GM23338 (cell line): ENCODE results near the gene SLC25A12. TPM values are rescaled to one million over a fixed set of nuclear protein-coding genes. Genes with fewer than 3 reads are reported as not detected.

Experiments used
- ATAC-seq: fragments of 200-7000 bp; cut with Tn5 transposase; 3 replicates; pipeline ENCODE4 v1.9.1; 2020
- DNase-seq: peaks from one replicate; pipeline ENCODE4 v3.0.0-alpha.2; 2015; ENCODE audit warnings: low spot score
- H2AFZ ChIP-seq: fragments of 200-600 bp; sonication (generic); 2 replicates; pipeline ENCODE4 v1.8.0; 2016; ENCODE audit warnings: antibody characterized with exemption, mild to moderate bottlenecking, moderate library complexity
- H3F3A ChIP-seq: fragments of 200-600 bp; sonication (generic); replicated peaks from 2 replicates; pipeline ENCODE4 v1.8.0; 2017; ENCODE audit warnings: antibody characterized with exemption, mixed run types, low read depth
- H3K27ac ChIP-seq: fragments of 200-600 bp; sonication (generic); 2 replicates; pipeline ENCODE4 v1.6.1; 2016; ENCODE audit warnings: low read depth
- H3K27me3 ChIP-seq: fragments of 200-600 bp; sonication (generic); 2 replicates; pipeline ENCODE4 v1.8.0; 2016; ENCODE audit warnings: mild to moderate bottlenecking, mixed run types, moderate library complexity; ENCODE audit not compliant: insufficient read depth
- H3K36me3 ChIP-seq: fragments of 200-600 bp; sonication (generic); 2 replicates; pipeline ENCODE4 v1.8.0; 2016; ENCODE audit warnings: mild to moderate bottlenecking; ENCODE audit not compliant: insufficient read depth
- H3K4me1 ChIP-seq: fragments of 200-600 bp; sonication (generic); 2 replicates; pipeline ENCODE4 v1.8.0; 2016; ENCODE audit warnings: mild to moderate bottlenecking, moderate library complexity; ENCODE audit not compliant: insufficient read depth
- H3K4me2 ChIP-seq: fragments of 200-600 bp; sonication (generic); 2 replicates; pipeline ENCODE4 v1.7.1; 2017; ENCODE audit warnings: mixed run types
- H3K4me3 ChIP-seq: fragments of 200-600 bp; sonication (generic); 2 replicates; pipeline ENCODE4 v1.6.1; 2016; ENCODE audit warnings: mixed run types
- H3K79me2 ChIP-seq: fragments of 200-600 bp; sonication (generic); replicated peaks from 2 replicates; pipeline ENCODE4 v1.8.0; 2017; ENCODE audit warnings: mild to moderate bottlenecking; ENCODE audit not compliant: insufficient read depth
- H3K9me2 ChIP-seq: fragments of 200-600 bp; sonication (generic); 2 replicates; pipeline ENCODE4 v1.8.0; 2017; ENCODE audit not compliant: insufficient read depth
- H4K20me1 ChIP-seq: fragments of 200-600 bp; sonication (generic); replicated peaks from 2 replicates; pipeline ENCODE4 v1.8.0; 2017; ENCODE audit warnings: mild to moderate bottlenecking; ENCODE audit not compliant: insufficient read depth
- H3K27ac Mint-ChIP-seq: 2 replicates; pipeline ENCODE4 v1.8.0; 2020; ENCODE audit warnings: inconsistent platforms, mild to moderate bottlenecking, moderate library complexity, mixed read lengths
- H3K27me3 Mint-ChIP-seq: 3 replicates; pipeline ENCODE4 v1.8.0; 2022; ENCODE audit warnings: low read depth, mild to moderate bottlenecking, moderate library complexity, mixed read lengths, inconsistent platforms; ENCODE audit not compliant: insufficient read depth, poor library complexity
- H3K36me3 Mint-ChIP-seq: 3 replicates; pipeline ENCODE4 v1.8.0; 2021; ENCODE audit warnings: low read depth, mild to moderate bottlenecking, inconsistent platforms, moderate library complexity, mixed read lengths
- H3K4me1 Mint-ChIP-seq: 3 replicates; pipeline ENCODE4 v1.8.0; 2020; ENCODE audit warnings: mild to moderate bottlenecking, inconsistent platforms, mixed read lengths
- H3K4me3 Mint-ChIP-seq: 3 replicates; pipeline ENCODE4 v1.8.0; 2021; ENCODE audit warnings: moderate library complexity, mild to moderate bottlenecking, inconsistent platforms, mixed read lengths
- H3K9me3 Mint-ChIP-seq: 3 replicates; pipeline ENCODE4 v1.8.0; 2020; ENCODE audit warnings: moderate library complexity, mild to moderate bottlenecking, inconsistent platforms, mixed read lengths
- CREB1 ChIP-seq: fragments of 250-450 bp; sonication (Bioruptor Pico); IDR thresholded peaks from 2 replicates; pipeline ENCODE4 v1.5.0; 2020; ENCODE audit warnings: low read depth, mild to moderate bottlenecking, moderate library complexity
- ETS1 ChIP-seq: IDR thresholded peaks from 2 replicates; pipeline ENCODE4 v1.6.1; 2016; ENCODE audit warnings: antibody characterized with exemption
- EZH2 ChIP-seq: fragments of 200-600 bp; sonication (generic); IDR thresholded peaks from one replicate; pipeline ENCODE4 v1.8.0; 2017; ENCODE audit warnings: antibody characterized with exemption, mild to moderate bottlenecking, low read depth; ENCODE audit not compliant: unreplicated experiment
- EZH2phosphoT487 ChIP-seq: fragments of 200-600 bp; sonication (generic); IDR thresholded peaks from one replicate; pipeline ENCODE4 v1.8.1; 2018; ENCODE audit warnings: antibody characterized with exemption; ENCODE audit not compliant: unreplicated experiment
- JUNB ChIP-seq: IDR thresholded peaks from one replicate; pipeline ENCODE4 v1.6.1; 2016; ENCODE audit warnings: antibody characterized with exemption; ENCODE audit not compliant: unreplicated experiment
- NANOG ChIP-seq: IDR thresholded peaks from 2 replicates; pipeline ENCODE4 v1.6.1; 2016; ENCODE audit warnings: antibody characterized with exemption, borderline replicate concordance
- POLR2AphosphoS5 ChIP-seq: IDR thresholded peaks from 2 replicates; pipeline ENCODE4 v1.6.1; 2016; ENCODE audit warnings: antibody characterized with exemption, low read depth
- STAT1 ChIP-seq: IDR thresholded peaks from one replicate; pipeline ENCODE4 v1.6.1; 2016; ENCODE audit warnings: antibody characterized with exemption; ENCODE audit not compliant: unreplicated experiment
- ZNF331 ChIP-seq: fragments of 250-450 bp; sonication (Bioruptor Pico); IDR thresholded peaks from 2 replicates; pipeline ENCODE4 v1.5.0; 2020; ENCODE audit warnings: low read depth, mild to moderate bottlenecking, moderate library complexity
- ZNF462 ChIP-seq: fragments of 250-450 bp; sonication (Bioruptor Pico); IDR thresholded peaks from 2 replicates; pipeline ENCODE4 v1.5.0; 2020; ENCODE audit warnings: mild to moderate bottlenecking, moderate library complexity
- polyA plus RNA-seq: library from polyadenylated mRNA; unstranded; fragments of >200 nt; fragmentation: Nextera tagmentation; extraction: Ambion mirVana; gene quantifications from 2 replicates; pipeline ENCODE4 v1.2.1, GENCODE V29; 2016
- total RNA-seq: library from RNA; depleted of rRNA; stranded (reverse); fragments of >200 nt; shearing (Covaris generic); gene quantifications from 2 replicates; pipeline ENCODE4 v1.2.3, GENCODE V29; 2014
- TF ChIP-seq, protein P1 (sequence below): IDR thresholded peaks from one replicate; pipeline ENCODE4 v1.6.1; 2018; ENCODE audit warnings: antibody characterized with exemption; ENCODE audit not compliant: unreplicated experiment

SLC25A12 gene
- total and polyA plus RNA-seq, 2 experiments from 2014 or later: 4.8 to 14.8 TPM

GRCh38 chr2:171836146-171836910 lies 57.7 kb downstream of the SLC25A12 start:
- Mint-ChIP-seq H3K27ac (no peak overlapping the region), H3K27me3 (peaks cover 2% of the 10 kb centered on the region)
- DNase-seq: no peak

More at GRCh38 chr2:171836146-171836910, 57.7 kb downstream of the SLC25A12 start:
- H3K9me2 ChIP-seq: no peaks in the 10 kb centered on the region
- H3K4me2 ChIP-seq: no peak overlapping the region
- no peaks in the 10 kb centered on the region for H3K27me3 ChIP-seq
- H3K4me1 ChIP-seq: no peaks in the 10 kb centered on the region
- peaks cover 35% of the 10 kb centered on the region for H3K36me3 ChIP-seq
- Mint-ChIP-seq H3K9me3 (peaks cover 31% of the 10 kb centered on the region), H3K36me3 (peaks cover 68% of the 10 kb centered on the region), H3K4me3 (no peak overlapping the region), H3K4me1 (no peaks in the 10 kb centered on the region)
- H3K79me2 ChIP-seq: no peaks in the 10 kb centered on the region
- no peak for ATAC-seq
- H3K27ac ChIP-seq: no peak overlapping the region
- no peaks in the 10 kb centered on the region for H4K20me1 ChIP-seq
- no peak overlapping the region for H2AFZ ChIP-seq
- no peak overlapping the region for H3K4me3 ChIP-seq
- H3F3A ChIP-seq: no peaks in the 10 kb centered on the region
- no peak for TF ChIP-seq EZH2phosphoT487
- TF ChIP-seq, protein P1, sequence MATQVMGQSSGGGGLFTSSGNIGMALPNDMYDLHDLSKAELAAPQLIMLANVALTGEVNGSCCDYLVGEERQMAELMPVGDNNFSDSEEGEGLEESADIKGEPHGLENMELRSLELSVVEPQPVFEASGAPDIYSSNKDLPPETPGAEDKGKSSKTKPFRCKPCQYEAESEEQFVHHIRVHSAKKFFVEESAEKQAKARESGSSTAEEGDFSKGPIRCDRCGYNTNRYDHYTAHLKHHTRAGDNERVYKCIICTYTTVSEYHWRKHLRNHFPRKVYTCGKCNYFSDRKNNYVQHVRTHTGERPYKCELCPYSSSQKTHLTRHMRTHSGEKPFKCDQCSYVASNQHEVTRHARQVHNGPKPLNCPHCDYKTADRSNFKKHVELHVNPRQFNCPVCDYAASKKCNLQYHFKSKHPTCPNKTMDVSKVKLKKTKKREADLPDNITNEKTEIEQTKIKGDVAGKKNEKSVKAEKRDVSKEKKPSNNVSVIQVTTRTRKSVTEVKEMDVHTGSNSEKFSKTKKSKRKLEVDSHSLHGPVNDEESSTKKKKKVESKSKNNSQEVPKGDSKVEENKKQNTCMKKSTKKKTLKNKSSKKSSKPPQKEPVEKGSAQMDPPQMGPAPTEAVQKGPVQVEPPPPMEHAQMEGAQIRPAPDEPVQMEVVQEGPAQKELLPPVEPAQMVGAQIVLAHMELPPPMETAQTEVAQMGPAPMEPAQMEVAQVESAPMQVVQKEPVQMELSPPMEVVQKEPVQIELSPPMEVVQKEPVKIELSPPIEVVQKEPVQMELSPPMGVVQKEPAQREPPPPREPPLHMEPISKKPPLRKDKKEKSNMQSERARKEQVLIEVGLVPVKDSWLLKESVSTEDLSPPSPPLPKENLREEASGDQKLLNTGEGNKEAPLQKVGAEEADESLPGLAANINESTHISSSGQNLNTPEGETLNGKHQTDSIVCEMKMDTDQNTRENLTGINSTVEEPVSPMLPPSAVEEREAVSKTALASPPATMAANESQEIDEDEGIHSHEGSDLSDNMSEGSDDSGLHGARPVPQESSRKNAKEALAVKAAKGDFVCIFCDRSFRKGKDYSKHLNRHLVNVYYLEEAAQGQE: no peak
- no peak for TF ChIP-seq EZH2
- no peak for TF ChIP-seq STAT1
- TF ChIP-seq POLR2AphosphoS5: no peak
- TF ChIP-seq CREB1 (CRISPR knock-in tag): no peak
- no peak for TF ChIP-seq JUNB
- no peak for TF ChIP-seq ZNF331
- no peak for TF ChIP-seq ETS1
- no peak for TF ChIP-seq NANOG
- TF ChIP-seq ZNF462 (CRISPR knock-in tag): no peak
